DMS114 treated with DMSO at 0.1 percent for 48 hours (cell line): ENCODE data around the gene IL3RA.
A peak's percentile ranks its signal among the peaks of the same experiment; 100 is the strongest.
"Not testable (repeated sequence)": the region's sequence is repeated elsewhere in the genome, so short reads cannot be mapped to it uniquely, and the experiment has no call there.

ENCODE experiments used
- DNase-seq: peaks from one replicate; lab custom pipeline; 2025; ENCODE audit not compliant: unreplicated experiment; lab: John Stamatoyannopoulos, UW

The IL3RA gene

GRCh38 chrX:1336331-1336943, at the start of gene IL3RA:
IL3RA (plus strand) TSS chrX:1336785; CDS start chrX:1341766, 4,981 bp downstream.
- no peak for DNase-seq

GRCh38 chrX:1289535-1289934, 47.0 kb upstream of the IL3RA start:
- no peak for DNase-seq

GRCh38 chrX:1291110-1291740, 45.4 kb upstream of the IL3RA start:
- no peak for DNase-seq

DNA sequence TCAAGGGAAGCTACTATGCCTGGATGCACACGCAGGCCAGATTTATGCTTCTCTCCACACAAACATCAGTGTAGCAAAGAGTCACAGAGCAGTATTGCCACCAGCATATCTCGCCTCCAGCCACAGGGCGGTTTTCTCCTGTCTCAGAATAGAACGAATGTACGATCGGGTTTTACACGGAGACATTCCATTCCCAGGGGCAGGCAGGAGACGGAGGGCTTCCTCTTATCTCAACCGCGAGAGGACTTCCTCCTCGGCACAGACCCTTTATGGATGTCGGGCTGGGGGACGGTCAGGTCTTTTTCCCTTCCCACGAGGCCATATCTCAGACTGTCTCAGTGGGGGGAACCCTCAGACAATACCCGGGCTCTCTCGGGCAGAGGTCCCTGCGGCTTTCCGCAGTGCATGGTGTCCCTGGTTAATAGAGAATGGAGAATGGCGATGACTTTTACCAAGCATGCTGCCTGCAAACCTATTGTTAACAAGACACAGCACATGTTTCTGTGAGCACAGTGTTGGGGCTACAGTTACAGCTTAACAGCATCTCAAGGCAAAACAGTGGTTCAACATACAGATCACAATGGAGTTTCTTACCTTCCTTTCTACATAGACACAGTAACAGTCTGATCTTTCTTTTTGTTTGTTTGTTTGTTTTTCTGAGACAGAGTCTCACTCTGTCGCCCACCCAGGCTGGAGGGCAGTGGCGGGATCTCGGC, 43.9 kb upstream of the IL3RA start:
- DNase-seq = no peak

GRCh38 chrX:1294301-1295067, 42.1 kb upstream of the IL3RA start:
- no peak for DNase-seq

DNA sequence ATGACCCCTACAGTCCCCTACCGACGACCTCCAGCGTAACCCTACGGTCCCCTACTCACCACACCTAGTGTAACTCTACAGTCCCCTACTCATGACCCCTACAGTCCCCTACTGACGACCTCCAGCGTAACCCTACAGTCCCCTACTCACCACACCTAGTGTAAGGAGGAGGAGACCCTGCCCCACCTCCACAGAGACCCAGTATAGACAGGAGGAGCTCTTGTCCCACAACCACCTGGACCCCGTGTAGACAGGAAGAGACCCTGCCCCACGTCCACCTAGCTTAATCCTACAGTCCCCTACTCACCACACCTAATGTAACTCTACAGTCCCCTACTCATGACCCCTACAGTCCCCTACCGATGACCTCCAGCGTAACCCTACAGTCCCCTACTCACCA, 41.0 kb upstream of the IL3RA start:
- no peak for DNase-seq

DNA sequence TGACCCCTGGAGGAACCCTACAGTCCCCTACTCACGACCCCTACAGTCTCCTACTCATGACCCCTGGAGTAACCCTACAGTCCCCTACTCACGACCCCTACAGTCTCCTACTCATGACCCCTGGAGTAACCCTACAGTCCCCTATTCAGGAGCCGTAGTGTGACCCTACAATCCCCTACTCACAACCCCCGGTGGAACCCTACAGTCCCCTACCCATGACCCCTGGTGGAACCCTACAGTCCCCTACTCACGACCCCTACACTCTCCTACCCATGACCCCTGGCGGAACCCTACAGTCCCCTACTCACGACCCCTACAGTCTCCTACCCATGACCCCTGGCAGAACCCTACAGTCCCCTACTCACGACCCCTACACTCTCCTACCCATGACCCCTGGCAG, 39.0 kb upstream of the IL3RA start:
- DNase-seq = not testable (repeated sequence)

GRCh38 chrX:1300449-1300848, 36.1 kb upstream of the IL3RA start:
- DNase-seq = no peak

DNA sequence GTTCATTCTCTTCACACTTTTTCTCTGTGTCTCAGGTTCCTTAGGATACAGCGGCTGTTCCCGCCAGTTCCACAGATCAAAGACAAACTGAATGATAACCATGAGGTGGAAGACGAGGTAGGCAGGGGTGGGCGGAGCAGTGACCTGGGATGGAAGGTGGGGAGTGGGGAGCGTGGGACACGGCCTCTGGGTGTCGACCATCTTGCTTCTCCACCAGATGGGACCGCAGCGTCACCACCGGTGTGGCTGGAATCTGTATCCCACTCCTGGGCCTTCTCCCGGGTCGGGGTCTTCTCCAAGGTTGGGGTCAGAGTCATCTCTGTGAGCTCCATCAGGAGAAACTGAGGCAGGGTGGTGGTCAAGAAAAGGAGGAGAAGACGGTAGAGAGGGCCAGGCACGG, 31.2 kb upstream of the IL3RA start:
- no peak for DNase-seq

- DNase-seq = no peak
Observed at GRCh38 chrX:1306909-1307625, 29.5 kb upstream of the IL3RA start.

GRCh38 chrX:1307626-1308340, 28.8 kb upstream of the IL3RA start:
- DNase-seq = no peak

GRCh38 chrX:1308476-1308875, 28.1 kb upstream of the IL3RA start:
- DNase-seq = no peak

GRCh38 chrX:1308917-1309316, 27.7 kb upstream of the IL3RA start:
- not testable (repeated sequence) for DNase-seq

GRCh38 chrX:1313788-1314187, 22.8 kb upstream of the IL3RA start:
- DNase-seq = no peak

DNA sequence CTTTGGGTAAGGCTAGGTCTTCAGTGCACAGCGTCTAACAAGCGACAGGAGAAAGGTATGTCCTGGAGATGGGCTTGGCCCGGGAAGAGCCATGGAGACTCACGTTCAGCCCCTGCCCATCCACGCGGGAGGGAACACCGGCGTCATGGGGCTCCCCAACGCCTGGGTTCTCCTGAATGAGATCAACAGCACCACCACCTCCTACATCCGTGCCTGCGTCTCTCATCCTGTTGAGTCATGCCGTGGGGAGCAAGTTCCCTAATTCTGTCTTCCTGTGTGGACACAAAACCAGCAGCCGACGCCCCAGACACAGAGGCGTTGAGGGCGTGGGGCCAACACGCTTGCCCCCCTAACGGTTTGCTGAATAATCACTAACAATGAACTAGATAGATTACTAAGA, 20.1 kb upstream of the IL3RA start:
- DNase-seq = no peak

DNA sequence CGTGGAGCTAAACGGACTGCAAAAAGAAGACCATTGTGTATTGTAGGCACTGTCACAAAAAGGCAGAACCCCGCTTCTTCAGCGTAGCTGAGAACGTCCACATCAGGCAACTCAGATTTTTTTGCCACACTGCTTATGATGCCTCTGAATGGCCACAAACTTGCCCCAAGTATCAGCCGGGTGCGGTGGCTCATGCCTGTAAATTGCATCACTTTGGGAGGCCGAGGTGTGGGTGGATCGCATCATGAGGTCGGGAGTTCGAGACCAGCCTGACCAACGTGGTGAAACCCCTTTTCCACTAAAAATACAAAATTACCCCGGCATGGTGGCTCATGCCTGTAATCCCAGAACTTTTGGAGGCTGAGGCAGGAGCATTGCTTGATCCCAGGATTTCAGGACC, 14.9 kb upstream of the IL3RA start:
- no peak for DNase-seq

GRCh38 chrX:1322393-1322792, 14.2 kb upstream of the IL3RA start:
- no peak for DNase-seq

DNA sequence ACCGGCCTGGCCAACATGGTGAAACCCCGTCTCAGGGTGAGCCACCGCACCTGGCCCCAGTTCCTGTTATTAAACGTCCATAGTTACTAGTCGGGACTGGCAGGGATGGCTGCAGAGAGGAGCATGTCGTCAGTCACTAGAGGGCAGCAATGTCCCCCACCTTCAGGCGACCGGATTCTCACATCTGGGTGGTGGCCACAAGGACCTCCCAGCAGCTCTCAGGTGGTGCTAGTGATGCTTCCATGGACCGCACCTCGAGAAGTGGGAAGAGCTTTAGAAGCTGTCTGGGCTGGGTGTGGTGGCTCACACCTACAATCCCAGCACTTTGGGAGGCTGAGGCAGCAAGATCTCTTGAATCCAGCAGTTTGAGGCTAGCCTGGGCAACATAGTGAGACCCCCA, 13.3 kb upstream of the IL3RA start:
- DNase-seq = peak; percentile 20

DNA sequence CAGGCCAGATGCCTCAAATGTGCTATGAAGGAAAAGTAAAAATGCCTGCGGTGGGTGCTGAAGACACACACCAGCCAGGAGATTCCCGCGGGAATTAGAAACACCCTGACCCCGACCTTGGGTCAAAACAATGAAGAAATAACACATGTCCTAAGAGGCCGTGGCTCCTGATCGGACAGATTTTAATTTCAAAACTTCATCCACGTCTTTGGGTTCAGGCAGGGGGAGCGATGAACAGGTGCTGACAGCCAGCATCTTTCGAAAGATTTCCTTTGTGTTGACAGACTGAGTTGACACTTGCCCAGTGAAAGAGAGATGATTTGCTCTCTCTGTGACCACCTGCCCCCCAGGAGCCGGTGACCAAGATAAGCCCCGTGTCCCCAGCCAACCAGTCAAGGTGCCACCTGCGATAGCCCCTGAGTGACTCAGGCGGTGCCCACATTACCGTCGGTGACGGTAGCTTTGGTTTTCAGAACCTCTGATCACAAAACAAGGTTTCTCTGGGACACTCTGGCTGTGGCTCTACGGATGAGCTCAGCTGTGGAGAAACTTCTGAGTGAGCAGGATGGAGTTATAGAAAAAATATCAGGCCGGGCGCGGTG, 11.0 kb upstream of the IL3RA start:
- DNase-seq = no peak
